ENCODE measurements around the gene COL4A1.

- no peak for TF ChIP-seq FOXM1 (IDR thresholded peaks at IDR 0.05; ENCODE audit: borderline replicate concordance, low read depth)
- no peak for TF ChIP-seq NFIC (IDR thresholded peaks at IDR 0.05)
- no peak for TF ChIP-seq REST (IDR thresholded peaks at IDR 0.05; ENCODE audit: low read depth)
- no peak for TF ChIP-seq TAF1 (IDR thresholded peaks at IDR 0.05; ENCODE audit: low read depth)
- no peak for TF ChIP-seq CREB1 (IDR thresholded peaks at IDR 0.05; ENCODE audit: low read depth)
These were observed 136.8 kb downstream of the COL4A1 start for GRCh38 chr13:110170020-110170790.

Measured in Ishikawa (cell line).